D721Med (cell line): Measurements from ENCODE around the gene XYLT1.

ENCODE experiments used
- DNase-seq: peaks from one replicate; pipeline ENCODE4 v3.0.0; 2011; ENCODE audit warnings: low spot score; ENCODE audit not compliant: insufficient read length
- FAIRE-seq: peaks from 2 replicates; lab custom pipeline; 2011; peaks lifted over from hg19 to GRCh38; lab: Jason Lieb, UNC
- CTCF ChIP-seq: IDR thresholded peaks from 2 replicates; pipeline ENCODE4 v1.5.1; 2012; ENCODE audit warnings: mild to moderate bottlenecking, control low read depth; ENCODE audit not compliant: insufficient read depth; ENCODE audit errors: missing control alignments

XYLT1 gene

DNA sequence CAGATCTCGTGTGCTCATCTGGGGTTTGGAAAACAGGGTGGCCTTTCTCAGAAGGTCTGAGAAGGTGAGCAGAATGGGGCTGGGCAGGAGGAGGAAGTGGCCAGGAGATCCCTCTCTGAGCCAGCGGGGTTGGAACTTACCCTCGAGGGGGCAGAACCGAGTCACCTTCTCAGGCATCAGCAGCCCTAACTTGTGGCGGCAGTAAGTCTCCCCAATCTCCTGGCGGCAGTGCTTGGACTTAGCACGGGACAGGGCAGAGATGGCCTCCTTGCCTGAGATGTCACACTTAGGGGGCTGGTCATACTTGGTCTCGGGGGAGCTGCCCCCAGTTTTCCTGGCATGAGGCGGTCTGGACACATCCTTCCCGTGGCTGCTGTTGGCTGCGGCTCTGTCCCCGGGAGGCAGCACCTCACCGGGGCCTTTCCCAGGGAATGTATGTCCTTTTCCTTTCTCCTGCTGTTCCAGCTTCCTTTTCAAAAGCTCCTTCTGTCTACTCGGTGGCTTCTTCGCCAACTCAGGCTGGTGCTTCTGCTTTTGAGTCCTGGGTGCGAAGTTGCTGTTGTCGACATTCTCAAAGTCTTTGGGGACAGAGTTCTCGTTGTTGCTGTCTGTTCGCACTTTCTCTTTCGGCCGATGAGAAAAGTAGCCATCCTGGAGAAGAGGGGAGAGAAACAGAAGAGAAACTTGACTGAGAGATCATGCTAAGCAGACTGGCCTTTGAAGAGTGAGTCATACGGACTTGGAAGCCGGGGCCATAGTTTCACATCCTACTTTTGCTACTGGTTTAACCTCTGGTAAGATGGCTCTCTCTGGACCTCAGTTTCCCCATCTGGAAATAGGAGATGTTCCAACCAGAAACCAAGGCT is 211.7 kb downstream of the XYLT1 start:
- FAIRE-seq (no peak), DNase-seq (no peak)
- no peak for TF ChIP-seq CTCF

DNA sequence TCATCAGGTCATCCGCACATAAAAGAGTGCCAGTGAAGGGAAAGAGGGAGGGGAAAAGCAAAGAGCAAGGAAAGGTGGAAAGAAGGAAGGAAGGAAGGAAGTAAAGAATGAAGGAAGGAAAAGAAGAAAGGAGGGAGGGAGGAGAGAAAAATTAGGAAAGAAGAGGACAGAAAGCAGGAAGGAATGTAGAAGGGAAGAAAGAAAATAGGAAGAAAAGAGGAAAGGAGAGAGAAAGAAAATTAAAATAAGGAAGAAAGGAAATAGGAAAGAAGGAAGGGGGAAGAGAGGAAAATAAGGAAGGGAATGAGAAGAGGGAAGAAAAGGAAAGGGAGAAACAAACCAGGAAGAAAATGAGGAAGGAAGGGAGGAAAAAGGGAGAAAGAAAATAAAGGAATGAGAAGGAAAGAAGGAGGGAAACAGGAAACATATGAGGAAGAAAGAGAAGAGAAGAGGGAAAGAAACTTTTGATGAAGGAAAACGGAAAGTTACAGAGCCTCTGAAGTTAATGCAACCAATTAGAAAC is 212.6 kb downstream of the XYLT1 start:
- DNase-seq (no peak), FAIRE-seq (no peak)
- no peak for TF ChIP-seq CTCF

DNA sequence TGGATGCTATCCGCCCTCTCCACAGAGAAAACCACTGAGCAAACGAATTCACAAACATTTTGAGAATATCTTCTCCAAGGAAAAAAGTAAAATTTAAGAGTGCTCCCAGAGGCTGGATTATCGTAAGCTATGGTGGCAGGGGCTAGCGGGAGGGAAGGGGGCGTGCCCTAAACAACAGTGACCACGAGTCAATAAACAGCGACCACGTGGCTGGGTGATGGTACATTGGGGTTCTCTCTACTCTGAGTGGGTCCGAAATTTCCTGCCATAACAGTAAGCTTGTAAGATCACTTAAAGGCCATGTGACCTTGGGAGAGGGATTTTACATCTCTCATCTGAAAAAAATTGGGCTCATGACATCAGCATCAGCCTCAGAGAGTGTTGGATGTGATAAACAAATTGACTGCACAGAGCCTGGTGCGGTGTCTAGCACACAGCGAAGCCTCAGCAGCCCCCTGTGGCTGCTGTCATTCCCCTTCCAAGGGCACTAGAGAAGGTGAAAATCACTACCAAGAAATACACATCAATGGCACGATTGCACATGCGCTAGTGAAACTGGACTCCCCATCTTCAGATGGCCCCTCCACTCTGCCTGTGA is 213.2 kb downstream of the XYLT1 start:
- FAIRE-seq (no peak), DNase-seq (no peak)
- TF ChIP-seq CTCF = no peak

DNA sequence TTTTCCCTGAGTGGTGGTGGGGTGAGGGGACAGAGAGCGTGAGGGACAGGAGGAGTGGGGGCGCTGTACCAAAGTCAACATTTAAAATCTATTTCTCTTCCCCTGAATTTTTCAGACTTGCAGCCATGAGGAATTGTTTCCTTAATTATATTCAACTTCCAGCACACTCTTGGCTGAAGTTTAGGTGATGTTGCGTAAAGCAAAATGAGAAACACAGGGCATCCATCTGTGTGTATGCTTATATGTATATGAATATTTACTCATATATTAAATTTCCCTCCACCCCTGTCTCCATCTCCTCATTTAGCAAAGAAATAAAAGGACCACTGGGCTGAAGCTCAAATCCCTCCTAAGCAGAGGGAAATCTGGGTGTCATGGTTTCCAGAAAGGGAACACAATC is 218.1 kb downstream of the XYLT1 start:
- DNase-seq (no peak), FAIRE-seq (no peak)
- TF ChIP-seq CTCF = no peak

- DNase-seq (no peak), FAIRE-seq (no peak)
- TF ChIP-seq CTCF = no peak
Measured at GRCh38 chr16:17252064-17252463, 218.7 kb downstream of the XYLT1 start.

DNA sequence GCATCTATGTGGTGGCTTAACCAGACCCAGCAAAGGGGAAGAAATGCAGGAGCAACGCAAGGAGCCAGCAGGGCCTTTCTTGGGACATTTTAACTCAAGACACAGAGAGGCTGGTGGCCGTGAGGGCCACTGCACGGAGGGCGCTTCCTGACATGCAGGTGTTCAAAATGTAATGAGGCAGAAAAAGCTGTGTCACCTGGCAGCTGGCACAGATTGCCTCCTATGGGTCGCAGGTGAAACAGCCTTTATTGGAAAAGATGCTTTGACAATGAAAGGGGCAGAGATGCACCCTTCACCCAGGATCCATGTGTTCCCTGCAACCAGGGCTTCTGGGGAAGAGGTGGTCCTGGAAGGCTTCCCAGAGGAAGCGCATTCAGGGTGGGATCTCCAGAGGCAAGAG is 219.3 kb downstream of the XYLT1 start:
- no peak for TF ChIP-seq CTCF
- FAIRE-seq (no peak), DNase-seq (no peak)
